ENCODE results near the gene FRS3. TPM values are rescaled to one million over a fixed set of nuclear protein-coding genes. Genes with fewer than 3 reads are reported as not detected.
"Not testable (repeated sequence)": the region's sequence is repeated elsewhere in the genome, so short reads cannot be mapped to it uniquely, and the experiment has no call there.

FRS3 gene
- total RNA-seq, 1 experiment from 2014 or later, result 4.5 TPM

DNA sequence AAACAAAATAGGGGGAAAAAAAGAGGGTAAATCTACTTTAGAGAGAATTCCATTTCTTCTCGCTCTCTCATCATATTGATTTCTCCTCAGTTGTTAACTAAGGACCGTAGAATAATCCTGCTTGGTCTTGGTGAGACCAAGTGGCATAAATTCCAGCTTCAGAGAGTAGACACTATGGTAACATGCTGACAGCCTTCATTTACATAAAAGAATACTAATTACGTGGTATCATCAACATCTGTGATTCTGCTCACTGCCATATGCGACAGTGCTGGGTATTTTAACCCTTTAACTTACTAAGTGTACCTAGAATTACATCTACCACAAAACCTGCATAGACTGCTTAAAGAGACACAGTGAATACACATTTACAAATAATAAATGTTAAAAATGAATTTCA, 34.9 kb upstream of the FRS3 start:
- DNase-seq, result no peak
- intact Hi-C loops (cut with micrococcal nuclease; ENCODE audit: unreplicated experiment), result no loop called here
- TF ChIP-seq EZH2 (IDR thresholded peaks at IDR 0.05; ENCODE audit: low read depth) (no peak), CTCF (conservative IDR thresholded peaks at IDR 0.05) (no peak)
- Histone ChIP-seq H3K9me3 (ENCODE audit: insufficient read depth, low read depth) (no peaks in the 10 kb centered on the region), H3K27ac (no peak overlapping the region), H3K4me2 (no peak overlapping the region), H2AFZ (no peak overlapping the region), H3K4me3 (no peak overlapping the region), H4K20me1 (ENCODE audit: insufficient read depth) (no peaks in the 10 kb centered on the region), H3K4me1 (replicated peaks; ENCODE audit: insufficient read depth) (no peaks in the 10 kb centered on the region), H3K9me2 (ENCODE audit: insufficient read depth) (no peaks in the 10 kb centered on the region), H3F3A (ENCODE audit: insufficient read depth, low read depth) (peaks cover 4% of the 10 kb centered on the region; the same call in 1 of the 2 replicates), H3K27me3 (ENCODE audit: insufficient read depth, low read depth) (no peaks in the 10 kb centered on the region), H3K79me2 (ENCODE audit: low read depth) (no peaks in the 10 kb centered on the region), H3K36me3 (ENCODE audit: low read depth) (no peaks in the 10 kb centered on the region)
- BruUV-seq (replicated peaks), result no TSS peak
- ChIA-PET CTCF (interaction anchor here (0.8 kb wide), 1 partner anchor 22 kb away, joined by 3 read pairs; no protein-coding TSS in a partner anchor), POLR2A (ENCODE audit: unreplicated experiment) (no interaction called here)

DNA sequence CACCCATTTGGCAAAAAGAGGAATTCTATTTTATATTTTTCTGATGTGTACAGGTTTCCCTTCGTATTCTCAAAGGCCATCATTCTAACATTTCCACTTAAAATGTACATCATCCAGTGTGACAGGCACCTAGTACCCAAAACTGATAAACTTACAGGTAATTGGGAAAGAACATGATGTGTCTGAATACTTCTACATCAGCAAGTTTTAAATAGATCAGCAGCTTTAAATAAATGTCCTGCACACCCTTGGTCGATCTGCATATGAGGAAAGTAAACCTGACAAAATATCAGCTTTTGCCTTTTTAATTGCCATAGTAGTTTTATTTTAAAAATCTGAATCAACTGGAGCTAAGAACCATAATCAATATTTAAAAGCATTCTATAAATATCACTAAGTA, 34.3 kb upstream of the FRS3 start:
- no peak for TF ChIP-seq EZH2 (IDR thresholded peaks at IDR 0.05; ENCODE audit: low read depth)
- TF ChIP-seq CTCF (conservative IDR thresholded peaks at IDR 0.05), result no peak
- no peaks in the 10 kb centered on the region for H3K27me3 ChIP-seq (ENCODE audit: insufficient read depth, low read depth)
- CTCF ChIA-PET, result interaction anchor here (0.8 kb wide), 1 partner anchor 23 kb away, joined by 3 read pairs; no protein-coding TSS in a partner anchor
- no peak overlapping the region for H3K4me2 ChIP-seq
- no peaks in the 10 kb centered on the region for H4K20me1 ChIP-seq (ENCODE audit: insufficient read depth)
- H3K4me3 ChIP-seq, result no peak overlapping the region
- H3K79me2 ChIP-seq (ENCODE audit: low read depth), result no peaks in the 10 kb centered on the region
- DNase-seq, result no peak
- BruUV-seq (replicated peaks), result no TSS peak
- no peak overlapping the region for H3K27ac ChIP-seq
- no peak overlapping the region for H2AFZ ChIP-seq
- no peaks in the 10 kb centered on the region for H3K4me1 ChIP-seq (replicated peaks; ENCODE audit: insufficient read depth)
- no peaks in the 10 kb centered on the region for H3K36me3 ChIP-seq (ENCODE audit: low read depth)
- intact Hi-C loops (cut with micrococcal nuclease; ENCODE audit: unreplicated experiment), result no loop called here
- peaks cover 4% of the 10 kb centered on the region; the same call in 1 of the 2 replicates for H3F3A ChIP-seq (ENCODE audit: insufficient read depth, low read depth)
- POLR2A ChIA-PET (ENCODE audit: unreplicated experiment), result interaction anchor here (0.7 kb wide), 1 partner anchor 29 kb away, joined by 4 read pairs; no protein-coding TSS in a partner anchor
- no peaks in the 10 kb centered on the region for H3K9me3 ChIP-seq (ENCODE audit: insufficient read depth, low read depth)
- H3K9me2 ChIP-seq (ENCODE audit: insufficient read depth), result no peaks in the 10 kb centered on the region

DNA sequence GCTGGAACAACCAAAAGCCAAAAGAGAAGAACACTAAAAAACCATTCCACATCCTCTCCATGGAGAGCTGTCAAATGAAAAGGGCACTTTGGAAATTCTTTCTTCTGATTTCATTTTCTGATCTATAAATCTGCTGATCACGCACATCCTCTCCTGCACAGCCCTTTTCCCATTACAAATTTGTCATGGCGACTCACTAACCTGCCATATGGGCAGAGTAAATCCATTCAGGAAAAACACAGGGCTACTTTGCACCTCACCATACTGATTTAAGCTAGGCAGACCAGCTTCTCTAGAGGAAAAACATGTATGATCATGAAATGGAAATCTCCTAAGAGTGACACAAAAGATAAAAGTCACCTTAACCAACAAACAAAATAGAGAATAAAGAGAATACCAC, 33.8 kb upstream of the FRS3 start:
- TF ChIP-seq CTCF (conservative IDR thresholded peaks at IDR 0.05) (no peak), EZH2 (IDR thresholded peaks at IDR 0.05; ENCODE audit: low read depth) (no peak)
- H3K4me1 ChIP-seq (replicated peaks; ENCODE audit: insufficient read depth), result no peaks in the 10 kb centered on the region
- DNase-seq, result no peak
- no TSS peak for BruUV-seq (replicated peaks)
- H3K4me3 ChIP-seq, result no peak overlapping the region
- H3F3A ChIP-seq (ENCODE audit: insufficient read depth, low read depth), result peaks cover 4% of the 10 kb centered on the region; the same call in 1 of the 2 replicates
- no peaks in the 10 kb centered on the region for H3K27me3 ChIP-seq (ENCODE audit: insufficient read depth, low read depth)
- no peaks in the 10 kb centered on the region for H3K9me3 ChIP-seq (ENCODE audit: insufficient read depth, low read depth)
- intact Hi-C loops (cut with micrococcal nuclease; ENCODE audit: unreplicated experiment), result no loop called here
- H3K79me2 ChIP-seq (ENCODE audit: low read depth), result no peaks in the 10 kb centered on the region
- H2AFZ ChIP-seq, result no peak overlapping the region
- H3K9me2 ChIP-seq (ENCODE audit: insufficient read depth), result no peaks in the 10 kb centered on the region
- no peak overlapping the region for H3K4me2 ChIP-seq
- ChIA-PET POLR2A (ENCODE audit: unreplicated experiment) (no interaction called here), CTCF (no interaction called here)
- H4K20me1 ChIP-seq (ENCODE audit: insufficient read depth), result no peaks in the 10 kb centered on the region
- H3K36me3 ChIP-seq (ENCODE audit: low read depth), result no peaks in the 10 kb centered on the region
- H3K27ac ChIP-seq, result no peak overlapping the region

GRCh38 chr6:41811946-41812345, 32.2 kb upstream of the FRS3 start:
- CTCF ChIA-PET; H3K36me3 ChIP-seq (ENCODE audit: low read depth); H3F3A ChIP-seq (ENCODE audit: insufficient read depth, low read depth); H3K4me2 ChIP-seq; H2AFZ ChIP-seq; intact Hi-C loops (cut with micrococcal nuclease; ENCODE audit: unreplicated experiment); H3K27ac ChIP-seq; H3K9me2 ChIP-seq (ENCODE audit: insufficient read depth); BruUV-seq (replicated peaks); DNase-seq; H3K9me3 ChIP-seq (ENCODE audit: insufficient read depth, low read depth); H4K20me1 ChIP-seq (ENCODE audit: insufficient read depth); H3K27me3 ChIP-seq (ENCODE audit: insufficient read depth, low read depth); POLR2A ChIA-PET (ENCODE audit: unreplicated experiment); H3K79me2 ChIP-seq (ENCODE audit: low read depth); H3K4me3 ChIP-seq; H3K4me1 ChIP-seq (replicated peaks; ENCODE audit: insufficient read depth): not testable (repeated sequence)

Data from PC-9 (cell line).